Osteocyte (in vitro differentiated cells): ENCODE measurements around the gene CCDC190. TPM values are rescaled to one million over a fixed set of nuclear protein-coding genes. Genes with fewer than 3 reads are reported as not detected.

ENCODE experiments used
- DNase-seq: peaks from one replicate; pipeline ENCODE4 v3.0.0; 2021; ENCODE audit warnings: mixed read lengths; ENCODE audit not compliant: unreplicated experiment; ENCODE audit errors: extremely low spot score
- H3K27ac Mint-ChIP-seq: one replicate; pipeline ENCODE4 v1.8.0; 2021; ENCODE audit warnings: mild to moderate bottlenecking, mixed read lengths; ENCODE audit not compliant: unreplicated experiment
- H3K27me3 Mint-ChIP-seq: one replicate; pipeline ENCODE4 v1.8.0; 2021; ENCODE audit warnings: mixed read lengths; ENCODE audit not compliant: unreplicated experiment
- H3K36me3 Mint-ChIP-seq: one replicate; pipeline ENCODE4 v1.8.0; 2021; ENCODE audit warnings: mixed read lengths; ENCODE audit not compliant: unreplicated experiment
- H3K4me1 Mint-ChIP-seq: one replicate; pipeline ENCODE4 v1.8.0; 2021; ENCODE audit warnings: mixed read lengths; ENCODE audit not compliant: unreplicated experiment
- H3K4me3 Mint-ChIP-seq: one replicate; pipeline ENCODE4 v1.8.0; 2021; ENCODE audit warnings: mild to moderate bottlenecking, moderate library complexity, mixed read lengths; ENCODE audit not compliant: unreplicated experiment
- H3K9me3 Mint-ChIP-seq: one replicate; pipeline ENCODE4 v1.8.0; 2021; ENCODE audit warnings: mixed read lengths; ENCODE audit not compliant: unreplicated experiment
- total RNA-seq: library from RNA; stranded (reverse); gene quantifications from 2 replicates; pipeline ENCODE4 v1.2.1, GENCODE V29; 2021
- TF ChIP-seq, protein P1 (sequence below): fragments of 200-600 bp; sonication (generic); IDR thresholded peaks from 2 replicates; pipeline ENCODE4 v1.5.0; 2021; ENCODE audit warnings: antibody characterized with exemption, mild to moderate bottlenecking, moderate library complexity

CCDC190 gene
- total RNA-seq, 1 donor from 2014 or later = 1.1 TPM

GRCh38 chr1:162846256-162847212, 14.4 kb downstream of the CCDC190 start:
- no peaks in the 10 kb centered on the region for H3K27me3 Mint-ChIP-seq
- no peaks in the 10 kb centered on the region for H3K36me3 Mint-ChIP-seq
- no peak overlapping the region for H3K27ac Mint-ChIP-seq
- no peak for DNase-seq
- no peak overlapping the region for H3K4me3 Mint-ChIP-seq
- H3K9me3 Mint-ChIP-seq = no peaks in the 10 kb centered on the region
- H3K4me1 Mint-ChIP-seq = peaks cover 15% of the 10 kb centered on the region
- TF ChIP-seq, protein P1, sequence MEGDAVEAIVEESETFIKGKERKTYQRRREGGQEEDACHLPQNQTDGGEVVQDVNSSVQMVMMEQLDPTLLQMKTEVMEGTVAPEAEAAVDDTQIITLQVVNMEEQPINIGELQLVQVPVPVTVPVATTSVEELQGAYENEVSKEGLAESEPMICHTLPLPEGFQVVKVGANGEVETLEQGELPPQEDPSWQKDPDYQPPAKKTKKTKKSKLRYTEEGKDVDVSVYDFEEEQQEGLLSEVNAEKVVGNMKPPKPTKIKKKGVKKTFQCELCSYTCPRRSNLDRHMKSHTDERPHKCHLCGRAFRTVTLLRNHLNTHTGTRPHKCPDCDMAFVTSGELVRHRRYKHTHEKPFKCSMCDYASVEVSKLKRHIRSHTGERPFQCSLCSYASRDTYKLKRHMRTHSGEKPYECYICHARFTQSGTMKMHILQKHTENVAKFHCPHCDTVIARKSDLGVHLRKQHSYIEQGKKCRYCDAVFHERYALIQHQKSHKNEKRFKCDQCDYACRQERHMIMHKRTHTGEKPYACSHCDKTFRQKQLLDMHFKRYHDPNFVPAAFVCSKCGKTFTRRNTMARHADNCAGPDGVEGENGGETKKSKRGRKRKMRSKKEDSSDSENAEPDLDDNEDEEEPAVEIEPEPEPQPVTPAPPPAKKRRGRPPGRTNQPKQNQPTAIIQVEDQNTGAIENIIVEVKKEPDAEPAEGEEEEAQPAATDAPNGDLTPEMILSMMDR = no peak

GRCh38 chr1:162844153-162844552, 16.8 kb downstream of the CCDC190 start:
- H3K4me1 Mint-ChIP-seq = peaks cover 14% of the 10 kb centered on the region
- TF ChIP-seq, protein P1 = no peak
- no peak for DNase-seq
- no peaks in the 10 kb centered on the region for H3K9me3 Mint-ChIP-seq
- no peak overlapping the region for H3K27ac Mint-ChIP-seq
- H3K4me3 Mint-ChIP-seq = no peak overlapping the region
- H3K27me3 Mint-ChIP-seq = no peaks in the 10 kb centered on the region
- H3K36me3 Mint-ChIP-seq = no peaks in the 10 kb centered on the region

DNA sequence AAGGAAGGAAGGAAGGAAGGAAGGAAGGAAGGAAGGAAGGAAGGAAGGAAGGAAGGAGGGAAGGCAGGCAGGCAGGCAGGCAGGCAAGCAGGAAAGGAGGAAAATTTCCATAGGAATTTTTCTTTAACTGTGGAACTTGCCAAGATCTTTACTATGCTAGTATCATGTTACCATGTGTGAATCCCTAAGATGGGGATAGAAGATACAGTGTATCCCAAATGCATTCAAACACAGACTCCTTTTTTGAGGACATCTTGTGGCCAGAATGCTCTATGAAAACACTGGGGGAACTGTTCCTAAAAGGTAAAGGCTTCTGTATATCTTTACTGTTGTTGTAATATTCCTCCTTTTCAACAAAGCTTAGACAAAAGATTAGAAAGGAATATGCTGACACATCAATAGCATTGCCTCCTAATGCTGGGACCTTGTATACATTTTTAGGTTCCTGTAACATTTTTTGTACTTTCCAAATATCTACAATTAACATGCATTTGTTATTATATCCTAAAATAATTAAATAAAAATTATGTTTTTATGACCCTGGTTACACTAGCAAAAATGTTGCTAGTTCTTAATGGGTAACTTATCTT, 20.6 kb downstream of the CCDC190 start:
- H3K36me3 Mint-ChIP-seq = no peaks in the 10 kb centered on the region
- no peak for DNase-seq
- H3K27me3 Mint-ChIP-seq = no peaks in the 10 kb centered on the region
- no peak overlapping the region for H3K27ac Mint-ChIP-seq
- TF ChIP-seq, protein P1 = no peak
- no peaks in the 10 kb centered on the region for H3K9me3 Mint-ChIP-seq
- H3K4me3 Mint-ChIP-seq = no peak overlapping the region
- H3K4me1 Mint-ChIP-seq = peaks cover 3% of the 10 kb centered on the region

DNA sequence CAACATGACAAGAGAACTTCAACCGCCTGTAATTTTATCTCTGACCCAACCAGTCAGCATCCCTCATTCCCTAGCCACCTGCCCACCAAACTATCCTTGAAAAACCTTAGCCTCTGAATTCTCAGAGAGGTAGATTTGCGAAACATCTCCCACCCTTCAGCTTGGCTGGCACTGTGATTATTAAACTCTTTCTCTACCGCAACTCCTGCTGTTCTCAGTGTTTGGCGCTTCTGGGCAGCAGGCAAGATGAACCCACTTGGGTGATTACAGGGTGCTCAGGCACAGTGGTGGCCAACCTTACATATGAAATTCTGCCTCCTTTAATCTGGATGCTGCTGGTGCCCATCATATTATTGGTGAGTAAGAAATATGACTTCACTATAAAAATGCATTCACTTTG, 22.1 kb downstream of the CCDC190 start:
- H3K9me3 Mint-ChIP-seq = no peaks in the 10 kb centered on the region
- no peaks in the 10 kb centered on the region for H3K27me3 Mint-ChIP-seq
- no peaks in the 10 kb centered on the region for H3K36me3 Mint-ChIP-seq
- H3K4me1 Mint-ChIP-seq = peaks cover 3% of the 10 kb centered on the region
- no peak overlapping the region for H3K27ac Mint-ChIP-seq
- TF ChIP-seq, protein P1 = no peak
- no peak for DNase-seq
- H3K4me3 Mint-ChIP-seq = no peak overlapping the region
